GM12878 (cell line): ENCODE measurements around the gene COL25A1.

Experiments
- POLR2A ChIP-seq: IDR thresholded peaks from 2 replicates; pipeline ENCODE4 v1.6.1; 2011; ENCODE audit warnings: low read depth, mild to moderate bottlenecking, low read length
- SP1 ChIP-seq: IDR thresholded peaks from one replicate; pipeline ENCODE4 v1.6.1; 2011; ENCODE audit warnings: low read depth, low read length

GRCh38 chr4:108814326-108814725 is 488.1 kb downstream of the COL25A1 start:
- TF ChIP-seq SP1 = no peak
- no peak for TF ChIP-seq POLR2A
